T-cell (primary cell): ENCODE data around the gene MAPK12. TPM values are rescaled to one million over a fixed set of nuclear protein-coding genes. Genes with fewer than 3 reads are reported as not detected.

ENCODE experiments used
- ATAC-seq, 4 experiments: fragments of 200-7000 bp in 3 of 4; fragments of 150-1000 bp in 1 of 4; cut with Tn5 transposase; replicated peaks in 1 of 4; 1 replicate in 3 of 4; 2 replicates in 1 of 4; pipeline ENCODE4 v1.10.0; 2021; ENCODE audit warnings: moderate library complexity in 3 of 4, mild to moderate bottlenecking in 2 of 4, moderate number of reproducible peaks in 1 of 4
- CTCF ChIA-PET, 2 donors: fragments of 300-600 bp; sonication (Branson Sonifier 250); formaldehyde crosslinking; loops; one replicate each; lab custom pipeline; 2022; ENCODE audit warnings: antibody characterized with exemption in 2 of 2; lab: Charles Lee
- POLR2A ChIA-PET, 2 donors: fragments of 300-600 bp; sonication (Branson Sonifier 250); formaldehyde crosslinking; loops; one replicate each; lab custom pipeline; 2022; ENCODE audit warnings: antibody characterized with exemption in 2 of 2; lab: Charles Lee
- DNase-seq, 35 experiments: peaks; one replicate each; pipeline versions ENCODE4 v3.0.0 to v3.0.0-alpha.2; 2013 to 2023
- H3K27ac ChIP-seq: one replicate; pipeline ENCODE4 v1.5.1; 2013; ENCODE audit warnings: low read length
- H3K27me3 ChIP-seq, 2 experiments: replicated peaks in 1 of 2; 1 replicate in 1 of 2; 2 replicates in 1 of 2; pipeline versions ENCODE4 v1.6.1 to v1.7.0; 2013; ENCODE audit warnings: low read length in 1 of 2, mixed read lengths in 1 of 2; ENCODE audit not compliant: control insufficient read depth in 2 of 2, insufficient read depth in 2 of 2; ENCODE audit errors: extremely low read depth in 1 of 2
- H3K36me3 ChIP-seq, 2 donors: 1 replicate in 1 of 2; 2 replicates in 1 of 2; pipeline versions ENCODE4 v1.6.1 to v1.7.0; 2013; ENCODE audit warnings: low read length in 1 of 2; ENCODE audit not compliant: control insufficient read depth in 2 of 2, insufficient read depth in 1 of 2; ENCODE audit errors: extremely low read depth in 1 of 2
- H3K4me1 ChIP-seq, 2 experiments: 1 replicate in 1 of 2; 2 replicates in 1 of 2; pipeline versions ENCODE4 v1.6.1 to v1.7.0; 2013; ENCODE audit warnings: low read length in 2 of 2, mixed read lengths in 1 of 2; ENCODE audit not compliant: insufficient read depth in 2 of 2, control insufficient read depth in 1 of 2; ENCODE audit errors: extremely low read depth in 1 of 2
- H3K4me3 ChIP-seq, 2 donors: 1 replicate in 1 of 2; 2 replicates in 1 of 2; pipeline versions ENCODE4 v1.5.1 to v1.7.0; 2013; ENCODE audit warnings: mild to moderate bottlenecking in 2 of 2, low read length in 1 of 2, moderate library complexity in 1 of 2; ENCODE audit not compliant: control insufficient read depth in 1 of 2; ENCODE audit errors: extremely low read depth in 1 of 2
- H3K9me3 ChIP-seq: 2 replicates; pipeline ENCODE4 v1.7.0; 2013
- H3K27ac Mint-ChIP-seq, 2 donors: one replicate each; pipeline ENCODE4 v1.8.0; 2020 to 2021; ENCODE audit warnings: mild to moderate bottlenecking in 2 of 2, mixed read lengths in 2 of 2
- H3K27me3 Mint-ChIP-seq, 2 donors: one replicate each; pipeline ENCODE4 v1.8.0; 2021 to 2022; ENCODE audit warnings: mixed read lengths in 2 of 2
- H3K36me3 Mint-ChIP-seq: one replicate; pipeline ENCODE4 v1.8.0; 2021; ENCODE audit warnings: mixed read lengths
- H3K4me1 Mint-ChIP-seq, 3 donors: one replicate each; pipeline ENCODE4 v1.8.0; 2020 to 2022; ENCODE audit warnings: mixed read lengths in 3 of 3, mild to moderate bottlenecking in 1 of 3
- H3K4me3 Mint-ChIP-seq, 3 donors: one replicate each; pipeline ENCODE4 v1.8.0; 2020 to 2022; ENCODE audit warnings: mild to moderate bottlenecking in 3 of 3, mixed read lengths in 3 of 3, moderate library complexity in 3 of 3
- H3K9me3 Mint-ChIP-seq, 3 donors: one replicate each; pipeline ENCODE4 v1.8.0; 2020 to 2022; ENCODE audit warnings: mixed read lengths in 3 of 3
- WGBS: methylation state at CpG from one replicate; pipeline ENCODE4 v1.1.5; 2013; ENCODE audit warnings: missing lambda C conversion rate; ENCODE audit not compliant: insufficient coverage; 5-methylcytosine and 5-hydroxymethylcytosine counted together
- total RNA-seq, 35 experiments: library from RNA in 6 of 35; stranded (reverse) in 6 of 35; fragments of 120-200 nt in 1 of 35; gene quantifications; one replicate each; pipeline versions ENCODE4 v1.2.1 to v1.2.4 and lab custom pipeline; 2013 to 2026

The MAPK12 gene
- total RNA-seq, 5 donors from 2014 or later (not counting 1 experiment from before 2014, with no cell fraction given): 1.7 to 3.1 (median 2.9) TPM

- 84% methylated on average over 6 of the region's 15 CpGs for WGBS
- H3K4me1 Mint-ChIP-seq: peaks cover 12 to 17% (median 15%) of the 10 kb centered on the region in 3 donors
- no peak overlapping the region for H3K27ac Mint-ChIP-seq
- Histone ChIP-seq H3K36me3 (no peaks in the 10 kb centered on the region), H3K27me3 (peaks cover 0 to 39% of the 10 kb centered on the region in 2 experiments), H3K4me1 (peaks cover 0 to 38% of the 10 kb centered on the region in 2 experiments), H3K9me3 (no peaks in the 10 kb centered on the region), H3K4me3 (no peak overlapping the region), H3K27ac (no peak overlapping the region)
- no peaks in the 10 kb centered on the region for H3K9me3 Mint-ChIP-seq
- ChIA-PET POLR2A (no interaction called here), CTCF (interaction anchor here in 1 of 2 donors (1.2 kb wide), 1 partner anchor 13 kb away, joined by 3 read pairs; no protein-coding TSS in a partner anchor)
- DNase-seq (no peak), ATAC-seq (no peak)
- H3K36me3 Mint-ChIP-seq: no peaks in the 10 kb centered on the region
- peaks cover 6 to 17% of the 10 kb centered on the region in 2 donors for H3K27me3 Mint-ChIP-seq
- H3K4me3 Mint-ChIP-seq: no peak overlapping the region
Observed at GRCh38 chr22:50264946-50265669, 3.6 kb upstream of the MAPK12 start.

GRCh38 chr22:50264104-50264745 is 2.7 kb upstream of the MAPK12 start:
- no peak overlapping the region for H3K4me3 ChIP-seq
- no peaks in the 10 kb centered on the region for H3K9me3 Mint-ChIP-seq
- peaks cover 0 to 39% of the 10 kb centered on the region in 2 experiments for H3K27me3 ChIP-seq
- no peak overlapping the region for H3K27ac ChIP-seq
- peaks cover 11 to 15% (median 12%) of the 10 kb centered on the region in 3 donors for H3K4me1 Mint-ChIP-seq
- H3K4me3 Mint-ChIP-seq: no peak overlapping the region
- H3K27me3 Mint-ChIP-seq: peaks cover 6 to 21% of the 10 kb centered on the region in 2 donors
- H3K27ac Mint-ChIP-seq: no peak overlapping the region
- ChIA-PET POLR2A (no interaction called here), CTCF (no interaction called here)
- WGBS: 81% methylated on average over 15 of the region's 15 CpGs
- DNase-seq (no peak), ATAC-seq (no peak)
- H3K36me3 Mint-ChIP-seq: no peaks in the 10 kb centered on the region
- peaks cover 0 to 31% of the 10 kb centered on the region in 2 experiments for H3K4me1 ChIP-seq
- no peaks in the 10 kb centered on the region for H3K9me3 ChIP-seq
- H3K36me3 ChIP-seq: no peaks in the 10 kb centered on the region

GRCh38 chr22:50262973-50263617 is 1.6 kb upstream of the MAPK12 start:
- ChIA-PET POLR2A (no interaction called here), CTCF (no interaction called here)
- Histone ChIP-seq H3K36me3 (no peaks in the 10 kb centered on the region), H3K9me3 (no peaks in the 10 kb centered on the region), H3K27me3 (peaks cover 0 to 42% of the 10 kb centered on the region in 2 experiments), H3K4me3 (no peak overlapping the region), H3K4me1 (peaks cover 0 to 21% of the 10 kb centered on the region in 2 experiments), H3K27ac (no peak overlapping the region)
- peaks cover 14 to 30% of the 10 kb centered on the region in 2 donors for H3K27me3 Mint-ChIP-seq
- no peak overlapping the region for H3K27ac Mint-ChIP-seq
- 72% methylated on average over 4 of the region's 9 CpGs for WGBS
- H3K36me3 Mint-ChIP-seq: no peaks in the 10 kb centered on the region
- no peak for ATAC-seq
- DNase-seq: no peak
- no peaks in the 10 kb centered on the region for H3K9me3 Mint-ChIP-seq
- peaks cover 6 to 8% (median 7%) of the 10 kb centered on the region in 3 donors for H3K4me1 Mint-ChIP-seq
- H3K4me3 Mint-ChIP-seq: no peak overlapping the region

DNA sequence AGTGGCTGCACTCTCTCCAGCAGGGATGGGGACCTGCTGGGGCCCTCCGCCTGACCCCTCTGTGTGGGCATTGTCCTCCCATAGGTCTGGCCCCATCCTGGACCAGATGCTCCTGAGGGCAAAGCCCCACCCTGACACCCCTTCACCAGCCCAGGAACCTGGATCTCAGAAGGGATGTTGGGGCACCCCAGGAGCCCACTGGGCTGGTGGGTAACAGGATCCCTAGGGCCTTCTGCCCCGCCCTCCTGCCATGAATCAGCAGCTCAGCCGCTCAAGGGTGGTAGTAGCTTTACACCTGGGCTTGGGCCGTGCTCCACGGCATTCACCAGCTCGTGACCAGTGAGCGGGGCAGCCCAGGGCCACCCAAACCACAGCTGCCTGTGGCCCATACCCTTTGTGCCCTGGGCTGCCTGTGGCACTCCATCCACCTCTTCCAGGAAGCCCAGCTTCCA is 1.0 kb upstream of the MAPK12 start:
- Histone ChIP-seq H3K4me1 (peaks cover 0 to 18% of the 10 kb centered on the region in 2 experiments), H3K36me3 (no peaks in the 10 kb centered on the region), H3K27ac (no peak overlapping the region), H3K4me3 (no peak overlapping the region), H3K27me3 (peaks cover 0 to 42% of the 10 kb centered on the region in 2 experiments), H3K9me3 (no peaks in the 10 kb centered on the region)
- H3K4me1 Mint-ChIP-seq: peaks cover 6 to 7% (median 7%) of the 10 kb centered on the region in 3 donors
- peak overlapping the region; percentile 41 to 75 (median 47) for H3K4me3 Mint-ChIP-seq
- DNase-seq (no peak), ATAC-seq (no peak)
- peaks cover 14 to 31% of the 10 kb centered on the region in 2 donors for H3K27me3 Mint-ChIP-seq
- H3K27ac Mint-ChIP-seq: no peak overlapping the region
- 37% methylated on average over 7 of the region's 7 CpGs for WGBS
- POLR2A ChIA-PET: no interaction called here
- CTCF ChIA-PET: interaction anchor here in 1 of 2 donors (1.5 kb wide), 1 partner anchor 10 kb away, joined by 4 read pairs; no protein-coding TSS in a partner anchor
- no peaks in the 10 kb centered on the region for H3K9me3 Mint-ChIP-seq
- H3K36me3 Mint-ChIP-seq: no peaks in the 10 kb centered on the region

DNA sequence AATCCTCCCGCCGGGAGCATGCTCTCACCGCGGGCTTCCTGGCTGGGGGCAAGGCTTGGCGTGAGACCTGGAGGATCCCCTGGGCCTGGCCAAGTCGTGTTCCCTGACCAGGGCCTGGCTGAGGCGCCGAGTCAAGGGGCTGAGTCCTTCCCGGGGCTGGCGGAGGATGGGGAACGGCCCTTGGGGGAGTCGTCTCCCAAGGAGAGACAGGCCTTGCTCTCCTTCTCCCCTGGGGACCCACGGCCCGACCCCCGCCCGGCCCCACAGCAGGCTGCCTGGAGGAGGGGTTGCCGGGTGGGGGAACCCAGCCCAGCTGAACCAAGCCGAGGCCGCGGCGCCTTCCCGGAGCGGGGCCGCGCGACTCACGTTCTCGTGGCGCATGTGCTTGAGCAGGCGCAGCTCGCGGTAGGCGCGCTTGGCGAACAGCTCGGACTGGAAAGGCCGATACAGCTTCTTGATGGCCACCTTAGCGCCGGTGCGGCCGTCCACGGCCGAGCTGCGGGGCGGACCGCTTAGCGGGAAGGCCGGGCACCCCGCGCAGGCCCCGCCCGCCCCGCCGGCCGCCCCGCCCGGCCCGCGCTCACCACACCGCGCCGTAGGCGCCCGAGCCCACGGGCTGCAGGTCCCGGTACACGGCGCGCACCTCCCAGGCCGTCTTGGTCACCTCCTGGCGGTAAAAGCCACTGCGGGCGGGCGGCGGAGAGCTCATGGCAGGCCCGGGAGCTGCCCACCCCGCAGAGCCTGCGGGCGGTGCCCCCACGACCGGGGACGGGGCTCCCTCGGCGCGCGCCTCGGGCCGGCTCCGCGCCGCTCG is 475 bp downstream of the MAPK12 start:
- no peaks in the 10 kb centered on the region for H3K36me3 Mint-ChIP-seq

More for the DNA sequence above, 475 bp downstream of the MAPK12 start:
- DNase-seq: peak in 1 of 35 experiments; percentile 35
- ChIA-PET CTCF (interaction anchor here in 1 of 2 donors (0.6 to 1.5 kb wide), 2 partner anchors 9 kb away, joined by 3 to 4 read pairs; no protein-coding TSS in a partner anchor), POLR2A (no interaction called here)
- Histone ChIP-seq H3K9me3 (no peaks in the 10 kb centered on the region), H3K4me1 (peaks cover 0 to 18% of the 10 kb centered on the region in 2 experiments), H3K4me3 (no peak overlapping the region), H3K27ac (no peak overlapping the region), H3K27me3 (peaks cover 0 to 52% of the 10 kb centered on the region in 2 experiments), H3K36me3 (no peaks in the 10 kb centered on the region)
- Mint-ChIP-seq H3K27me3 (peaks cover 14 to 34% of the 10 kb centered on the region in 2 donors), H3K4me3 (peak overlapping the region in 1 of 3 donors; percentile 7), H3K4me1 (peaks cover 6 to 7% (median 7%) of the 10 kb centered on the region in 3 donors), H3K27ac (no peak overlapping the region), H3K9me3 (no peaks in the 10 kb centered on the region)
- ATAC-seq: peak; percentile 13 to 62 (median 31)
- 2% methylated on average over 90 of the region's 92 CpGs for WGBS
